Measurements from ENCODE around the gene ATP2C2.

DNA sequence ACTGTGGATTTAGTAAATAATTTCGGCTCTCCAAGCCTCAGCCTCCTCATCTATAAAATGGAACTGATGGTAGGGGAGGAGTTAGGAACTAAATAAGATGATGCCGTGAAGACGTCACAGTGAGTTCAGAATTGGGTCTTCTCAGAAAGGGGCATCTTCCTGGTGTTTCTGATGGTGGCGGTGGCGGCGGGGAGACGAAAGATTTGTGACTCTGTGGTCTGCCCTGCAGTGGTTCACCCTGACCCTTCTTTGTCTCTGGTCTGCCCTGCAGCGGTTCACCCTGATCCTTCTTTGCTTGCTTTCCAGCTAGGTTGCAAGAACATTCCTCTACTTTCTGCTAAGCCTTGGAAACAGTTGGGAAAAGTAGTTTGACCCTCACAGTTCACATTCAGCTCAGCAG is 39.3 kb upstream of the ATP2C2 start:
- TF ChIP-seq, protein P1, sequence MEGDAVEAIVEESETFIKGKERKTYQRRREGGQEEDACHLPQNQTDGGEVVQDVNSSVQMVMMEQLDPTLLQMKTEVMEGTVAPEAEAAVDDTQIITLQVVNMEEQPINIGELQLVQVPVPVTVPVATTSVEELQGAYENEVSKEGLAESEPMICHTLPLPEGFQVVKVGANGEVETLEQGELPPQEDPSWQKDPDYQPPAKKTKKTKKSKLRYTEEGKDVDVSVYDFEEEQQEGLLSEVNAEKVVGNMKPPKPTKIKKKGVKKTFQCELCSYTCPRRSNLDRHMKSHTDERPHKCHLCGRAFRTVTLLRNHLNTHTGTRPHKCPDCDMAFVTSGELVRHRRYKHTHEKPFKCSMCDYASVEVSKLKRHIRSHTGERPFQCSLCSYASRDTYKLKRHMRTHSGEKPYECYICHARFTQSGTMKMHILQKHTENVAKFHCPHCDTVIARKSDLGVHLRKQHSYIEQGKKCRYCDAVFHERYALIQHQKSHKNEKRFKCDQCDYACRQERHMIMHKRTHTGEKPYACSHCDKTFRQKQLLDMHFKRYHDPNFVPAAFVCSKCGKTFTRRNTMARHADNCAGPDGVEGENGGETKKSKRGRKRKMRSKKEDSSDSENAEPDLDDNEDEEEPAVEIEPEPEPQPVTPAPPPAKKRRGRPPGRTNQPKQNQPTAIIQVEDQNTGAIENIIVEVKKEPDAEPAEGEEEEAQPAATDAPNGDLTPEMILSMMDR (conservative IDR thresholded peaks at IDR 0.05 in 1 of 2, IDR thresholded peaks at IDR 0.05 in 1 of 2; ENCODE audit: low read depth in 1 of 2, low read length in 2 of 2), result no peak
- TF ChIP-seq EZH2 (IDR thresholded peaks at IDR 0.05; ENCODE audit: low read length, missing control alignments), result no peak

All from fibroblast of lung (primary cell).